K562 (cell line): ENCODE measurements around the gene SH2D4B. TPM values are rescaled to one million over a fixed set of nuclear protein-coding genes. Genes with fewer than 3 reads are reported as not detected.

Source experiments
- CBX2 ChIP-seq: fragments of 200-600 bp; sonication (generic); IDR thresholded peaks from one replicate; pipeline ENCODE4 v1.6.1; 2012; ENCODE audit warnings: mild to moderate bottlenecking, low read length, inconsistent platforms; ENCODE audit not compliant: insufficient read depth, poor library complexity, severe bottlenecking
- CTCFL ChIP-seq: IDR thresholded peaks from 2 replicates; pipeline ENCODE4 v1.6.1; 2011; ENCODE audit warnings: borderline replicate concordance, low read depth, mild to moderate bottlenecking, moderate library complexity, low read length; ENCODE audit not compliant: insufficient read depth, poor library complexity, severe bottlenecking
- DLX4 ChIP-seq: fragments of 250-450 bp; sonication (Bioruptor Pico); IDR thresholded peaks from 2 replicates; pipeline ENCODE4 v1.6.1; 2021; ENCODE audit warnings: mild to moderate bottlenecking
- EZH2 ChIP-seq: IDR thresholded peaks from 2 replicates; pipeline ENCODE4 v1.6.1; 2012; ENCODE audit warnings: low read depth, mild to moderate bottlenecking, inconsistent platforms, low read length, borderline replicate concordance
- HDAC8 ChIP-seq: fragments of 450-650 bp; IDR thresholded peaks from 2 replicates; pipeline ENCODE4 v1.6.1; 2016; ENCODE audit warnings: mild to moderate bottlenecking, missing genetic modification characterization, moderate library complexity, missing compliant biosample characterization
- HMBOX1 ChIP-seq: sonication (generic); IDR thresholded peaks from 2 replicates; pipeline ENCODE4 v1.6.1; 2016
- MYC ChIP-seq, 2 experiments: fragments of 250-450 bp in 1 of 2; sonication (Bioruptor Pico) in 1 of 2; IDR thresholded peaks; 2 replicates each; pipeline versions ENCODE4 v1.5.1 to v1.6.1; 2012 to 2021; ENCODE audit warnings: low read depth in 2 of 2, borderline replicate concordance in 1 of 2, improper control_type of control experiment in 1 of 2, low read length in 1 of 2, mild to moderate bottlenecking in 1 of 2, moderate library complexity in 1 of 2
- NR2C2 ChIP-seq, 2 experiments: fragments of 200-800 bp in 1 of 2; sonication (Bioruptor generic) in 1 of 2; sonication (generic) in 1 of 2; formaldehyde crosslinking in 1 of 2; IDR thresholded peaks; 2 replicates each; pipeline versions ENCODE4 v1.6.1 to v1.8.0; 2016 to 2022; ENCODE audit warnings: mild to moderate bottlenecking in 1 of 2, missing compliant biosample characterization in 1 of 2, missing genetic modification characterization in 1 of 2, missing genetic modification reagents in 1 of 2
- NR2F6 ChIP-seq: fragments of 450-650 bp; formaldehyde crosslinking; IDR thresholded peaks from 2 replicates; pipeline ENCODE4 v1.4.0; 2020; ENCODE audit warnings: mild to moderate bottlenecking
- TAL1 ChIP-seq: fragments of 450-650 bp; IDR thresholded peaks from 2 replicates; pipeline ENCODE4 v1.6.1; 2016; ENCODE audit warnings: mild to moderate bottlenecking
- TEAD4 ChIP-seq, 2 experiments: sonication (generic) in 1 of 2; formaldehyde crosslinking in 1 of 2; IDR thresholded peaks; 2 replicates each; pipeline versions ENCODE4 v1.6.1 to v1.8.0; 2012 to 2022; ENCODE audit warnings: borderline replicate concordance in 1 of 2, inconsistent platforms in 1 of 2, low read length in 1 of 2, mild to moderate bottlenecking in 1 of 2, missing genetic modification reagents in 1 of 2
- ZNF274 ChIP-seq: IDR thresholded peaks from 2 replicates; pipeline ENCODE4 v1.6.1; 2011; ENCODE audit warnings: low read depth, mild to moderate bottlenecking, low read length, moderate library complexity, borderline replicate concordance
- ZNF408 ChIP-seq: fragments of 250-450 bp; sonication (Bioruptor Pico); IDR thresholded peaks from 2 replicates; pipeline ENCODE4 v1.4.0; 2020; ENCODE audit warnings: low read depth, mild to moderate bottlenecking, moderate library complexity
- ZNF512 ChIP-seq: IDR thresholded peaks from 2 replicates; pipeline ENCODE4 v1.6.1; 2016; ENCODE audit warnings: missing genetic modification characterization, missing compliant biosample characterization
- ZNF609 ChIP-seq: sonication (generic); formaldehyde crosslinking; IDR thresholded peaks from 2 replicates; pipeline ENCODE4 v1.8.1; 2023; ENCODE audit warnings: missing genetic modification reagents, mild to moderate bottlenecking, borderline replicate concordance
- polyA plus RNA-seq, 8 experiments: library from polyadenylated mRNA; depleted of rRNA in 4 of 8; stranded (reverse) in 5 of 8; unstranded in 3 of 8; fragments of >200 nt; fragmentation: Nextera tagmentation in 2 of 8; fragmentation: Illumina TruSeq in 1 of 8; extraction: Ambion mirVana in 2 of 8; extraction: Trizol in 1 of 8; gene quantifications; 2 replicates each; pipeline versions ENCODE4 v1.2.1 to v1.2.3, GENCODE V29; 2011 to 2014; ENCODE audit warnings: inconsistent platforms in 1 of 8, missing spikeins in 1 of 8
- total RNA-seq, 7 experiments: library from RNA; depleted of rRNA in 6 of 7; stranded (reverse); fragments of >200 nt in 6 of 7; fragmentation: Illumina TruSeq in 2 of 7; extraction: Trizol in 2 of 7; gene quantifications; 2 replicates each; pipeline versions ENCODE4 v1.2.1 to v1.2.3, GENCODE V29; 2011 to 2021; ENCODE audit warnings: low replicate concordance in 1 of 7

Gene SH2D4B
- total and polyA plus RNA-seq, 9 of the 15 experiments (the other 6 are each of a cell fraction or from before 2014, with no cell fraction given) = 0.03 to 0.14 (median 0.04) TPM; not detected in 4

- no peak for TF ChIP-seq ZNF408 (CRISPR knock-in tag)
- no peak for TF ChIP-seq NR2C2 (CRISPR knock-in tag; IDR thresholded peaks at IDR 0.05)
- TF ChIP-seq NR2C2 (tag; IDR thresholded peaks at IDR 0.05) = no peak
- TF ChIP-seq CTCFL = peak; percentile 35
- no peak for TF ChIP-seq ZNF609 (CRISPR knock-in tag)
- TF ChIP-seq MYC (IDR thresholded peaks at IDR 0.05; ENCODE audit: low read depth, low read length) = no peak
- no peak for TF ChIP-seq MYC (CRISPR knock-in tag; IDR thresholded peaks at IDR 0.05; ENCODE audit: borderline replicate concordance, low read depth)
- TF ChIP-seq EZH2 = no peak
- no peak for TF ChIP-seq CBX2
- no peak for TF ChIP-seq HMBOX1
- TF ChIP-seq NR2F6 (CRISPR knock-in tag) = no peak
- TF ChIP-seq ZNF512 (tag) = no peak
- TF ChIP-seq TEAD4 (IDR thresholded peaks at IDR 0.05; ENCODE audit: low read length) = peak; percentile 48
- no peak for TF ChIP-seq TEAD4 (CRISPR knock-in tag; IDR thresholded peaks at IDR 0.05; ENCODE audit: borderline replicate concordance)
- no peak for TF ChIP-seq ZNF274
- no peak for TF ChIP-seq DLX4 (CRISPR knock-in tag)
- no peak for TF ChIP-seq TAL1
- TF ChIP-seq HDAC8 = no peak
These were observed 126.5 kb downstream of the SH2D4B start (continued) for GRCh38 chr10:80664071-80664680.
